Measurements from ENCODE around the gene PSG1. TPM values are rescaled to one million over a fixed set of nuclear protein-coding genes. Genes with fewer than 3 reads are reported as not detected.
"Not testable (repeated sequence)": the region's sequence is repeated elsewhere in the genome, so short reads cannot be mapped to it uniquely, and the experiment has no call there.

Gene PSG1
- total RNA-seq, 4 donors from 2014 or later, result 0.29 TPM; not detected in 3

DNA sequence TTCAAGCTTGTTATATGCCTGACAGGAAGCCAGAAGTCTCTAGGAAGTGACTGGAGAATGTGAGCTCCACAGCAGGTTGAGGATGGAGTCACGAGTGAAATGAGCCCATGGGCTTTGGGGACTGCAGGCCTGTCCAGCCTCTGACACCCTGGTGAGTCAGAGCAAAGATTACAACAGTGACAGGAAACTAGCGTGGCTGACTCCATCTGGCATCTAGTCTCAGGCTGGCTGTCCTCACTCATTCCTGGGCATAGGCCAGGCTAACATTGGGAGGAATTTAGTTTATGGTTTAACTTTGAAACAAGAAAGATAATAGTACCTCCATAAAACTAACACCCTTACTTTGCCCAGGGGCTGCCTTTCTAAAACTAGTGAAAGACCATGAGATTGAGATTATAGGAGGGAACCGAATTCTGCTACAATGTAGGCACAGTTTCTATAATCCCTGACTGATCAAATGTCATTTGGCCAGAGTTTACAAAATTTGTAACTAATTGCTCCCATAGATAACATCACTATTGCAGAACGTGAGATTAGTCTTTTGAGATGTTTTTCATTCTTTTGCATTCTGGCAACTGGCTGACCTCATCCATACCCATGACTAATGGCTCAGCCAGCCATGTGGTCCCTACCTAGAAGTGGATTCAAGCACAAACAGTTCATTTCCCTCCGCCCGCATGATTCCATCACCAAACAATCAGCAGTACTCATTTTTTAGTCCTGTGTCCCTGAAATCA lies 28.4 kb downstream of the PSG1 start:
- Histone ChIP-seq H3K9me3 (no peaks in the 10 kb centered on the region), H3K4me3 (no peak overlapping the region), H3K4me1 (peaks cover 0 to 33% (median 0%) of the 10 kb centered on the region in 4 donors), H3K27ac (replicated peaks in 1 of 4) (peak overlapping the region in 3 of 4 donors; percentile 32 to 63 (median 32)), H3K36me3 (no peaks in the 10 kb centered on the region), H3K27me3 (no peaks in the 10 kb centered on the region)
- 34% methylated on average over 6 of the region's 6 CpGs for WGBS
- intact Hi-C loops (cut with DNase I), result no loop called here
- DNase-seq (ENCODE audit: extremely low spot score), result peak; percentile 86
- TF ChIP-seq, protein P1, sequence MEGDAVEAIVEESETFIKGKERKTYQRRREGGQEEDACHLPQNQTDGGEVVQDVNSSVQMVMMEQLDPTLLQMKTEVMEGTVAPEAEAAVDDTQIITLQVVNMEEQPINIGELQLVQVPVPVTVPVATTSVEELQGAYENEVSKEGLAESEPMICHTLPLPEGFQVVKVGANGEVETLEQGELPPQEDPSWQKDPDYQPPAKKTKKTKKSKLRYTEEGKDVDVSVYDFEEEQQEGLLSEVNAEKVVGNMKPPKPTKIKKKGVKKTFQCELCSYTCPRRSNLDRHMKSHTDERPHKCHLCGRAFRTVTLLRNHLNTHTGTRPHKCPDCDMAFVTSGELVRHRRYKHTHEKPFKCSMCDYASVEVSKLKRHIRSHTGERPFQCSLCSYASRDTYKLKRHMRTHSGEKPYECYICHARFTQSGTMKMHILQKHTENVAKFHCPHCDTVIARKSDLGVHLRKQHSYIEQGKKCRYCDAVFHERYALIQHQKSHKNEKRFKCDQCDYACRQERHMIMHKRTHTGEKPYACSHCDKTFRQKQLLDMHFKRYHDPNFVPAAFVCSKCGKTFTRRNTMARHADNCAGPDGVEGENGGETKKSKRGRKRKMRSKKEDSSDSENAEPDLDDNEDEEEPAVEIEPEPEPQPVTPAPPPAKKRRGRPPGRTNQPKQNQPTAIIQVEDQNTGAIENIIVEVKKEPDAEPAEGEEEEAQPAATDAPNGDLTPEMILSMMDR (IDR thresholded peaks at IDR 0.05), result no peak
- peak in 1 of 2 donors; percentile 17 for TF ChIP-seq POLR2AphosphoS5 (IDR thresholded peaks at IDR 0.05)

DNA sequence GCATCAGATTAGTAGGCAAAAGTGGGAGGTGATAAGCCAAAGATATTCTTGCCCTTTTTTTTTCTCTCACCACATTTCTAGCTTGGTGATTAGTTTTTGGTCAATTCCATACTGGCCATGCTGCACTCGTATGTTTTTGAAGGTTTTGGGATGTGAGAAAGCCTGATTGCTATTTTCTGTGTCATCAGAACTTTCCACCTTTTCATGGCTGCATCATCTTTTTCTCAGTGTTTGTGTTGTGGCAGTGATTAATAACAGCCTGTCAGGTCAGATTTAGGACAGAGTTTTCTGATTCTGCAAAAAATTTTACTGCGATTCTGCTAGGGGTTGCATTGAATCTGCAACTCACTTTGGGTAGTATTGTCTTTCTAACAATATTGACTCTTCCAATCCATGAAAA lies 32.9 kb downstream of the PSG1 start:
- H3K27ac ChIP-seq (replicated peaks in 1 of 4), result no peak overlapping the region
- WGBS, result 72% methylated on average over 2 of the region's 2 CpGs
- peaks cover 0 to 13% (median 0%) of the 10 kb centered on the region in 4 donors for H3K4me1 ChIP-seq
- intact Hi-C loops (cut with DNase I), result no loop called here
- no peaks in the 10 kb centered on the region for H3K9me3 ChIP-seq
- H3K36me3 ChIP-seq, result no peaks in the 10 kb centered on the region
- no peak for DNase-seq (ENCODE audit: extremely low spot score)
- no peak overlapping the region for H3K4me3 ChIP-seq
- no peaks in the 10 kb centered on the region for H3K27me3 ChIP-seq
- TF ChIP-seq, protein P1 (IDR thresholded peaks at IDR 0.05), result no peak
- TF ChIP-seq POLR2A (IDR thresholded peaks at IDR 0.05; ENCODE audit: low read depth) (no peak), POLR2AphosphoS5 (IDR thresholded peaks at IDR 0.05) (no peak), EP300 (IDR thresholded peaks at IDR 0.05) (no peak)

DNA sequence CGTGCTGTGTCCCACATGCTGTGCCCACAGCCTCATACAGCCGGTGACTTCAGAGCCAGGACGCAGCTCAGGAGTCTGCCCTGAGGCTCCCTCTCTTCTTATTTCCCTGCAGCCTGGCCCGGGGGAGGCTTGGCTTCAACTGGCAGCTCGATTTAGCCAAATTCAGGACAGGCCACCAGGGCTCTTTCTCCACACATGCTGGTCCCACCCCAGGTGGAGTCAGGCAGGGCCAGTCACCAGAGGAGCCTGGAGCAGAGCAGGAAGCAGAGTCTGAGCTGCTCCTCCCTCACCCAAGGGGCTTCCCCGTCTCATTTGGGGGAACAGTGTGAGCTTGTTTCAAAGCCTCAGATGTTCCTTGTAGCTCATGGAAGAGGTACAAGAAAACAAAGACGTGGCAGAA lies 35.9 kb downstream of the PSG1 start:
- H3K4me3 ChIP-seq; intact Hi-C loops (cut with DNase I); H3K27ac ChIP-seq (replicated peaks in 1 of 4); H3K9me3 ChIP-seq; H3K27me3 ChIP-seq; H3K4me1 ChIP-seq; H3K36me3 ChIP-seq: not testable (repeated sequence)
- WGBS, result 56% methylated on average over 7 of the region's 7 CpGs
- peak; percentile 7 for DNase-seq (ENCODE audit: extremely low spot score)

DNA sequence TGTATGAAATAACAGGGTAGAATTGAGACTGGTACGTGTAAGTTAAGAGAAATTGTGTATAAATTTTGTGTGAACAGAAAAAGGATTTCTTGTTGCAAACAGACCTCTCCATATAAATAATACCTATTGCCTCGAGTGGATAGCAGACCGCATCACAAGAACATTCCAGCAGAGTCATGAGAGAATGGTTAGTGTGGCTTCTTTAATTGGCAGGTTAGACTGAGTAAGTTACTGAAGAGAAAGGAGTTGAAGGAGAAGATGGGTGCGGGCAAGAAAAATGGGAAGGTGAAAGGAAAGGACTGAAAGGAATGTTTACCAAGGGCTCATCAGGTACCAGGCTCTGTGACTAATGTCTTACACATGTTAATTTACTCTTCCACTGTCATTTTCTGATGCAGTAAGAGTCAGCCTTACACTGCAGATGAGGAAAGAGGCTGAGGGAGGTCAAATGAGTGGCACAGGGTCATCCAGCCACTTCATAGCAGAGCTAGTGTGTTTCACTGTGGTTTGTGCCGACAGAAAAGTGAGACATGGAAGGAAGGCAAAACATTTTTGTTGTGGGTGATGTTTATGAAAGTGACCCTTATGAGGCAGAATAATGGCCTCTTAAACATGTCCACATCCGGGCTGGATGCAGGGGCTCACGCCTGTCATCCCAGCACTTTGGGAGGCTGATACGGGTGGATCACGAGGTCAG lies 46.6 kb downstream of the PSG1 start:
- H3K27me3 ChIP-seq; H3K4me3 ChIP-seq; intact Hi-C loops (cut with DNase I); H3K9me3 ChIP-seq; DNase-seq (ENCODE audit: extremely low spot score); H3K4me1 ChIP-seq; H3K36me3 ChIP-seq; H3K27ac ChIP-seq (replicated peaks in 1 of 4): not testable (repeated sequence)
- WGBS, result 75% methylated on average over 9 of the region's 9 CpGs

DNA sequence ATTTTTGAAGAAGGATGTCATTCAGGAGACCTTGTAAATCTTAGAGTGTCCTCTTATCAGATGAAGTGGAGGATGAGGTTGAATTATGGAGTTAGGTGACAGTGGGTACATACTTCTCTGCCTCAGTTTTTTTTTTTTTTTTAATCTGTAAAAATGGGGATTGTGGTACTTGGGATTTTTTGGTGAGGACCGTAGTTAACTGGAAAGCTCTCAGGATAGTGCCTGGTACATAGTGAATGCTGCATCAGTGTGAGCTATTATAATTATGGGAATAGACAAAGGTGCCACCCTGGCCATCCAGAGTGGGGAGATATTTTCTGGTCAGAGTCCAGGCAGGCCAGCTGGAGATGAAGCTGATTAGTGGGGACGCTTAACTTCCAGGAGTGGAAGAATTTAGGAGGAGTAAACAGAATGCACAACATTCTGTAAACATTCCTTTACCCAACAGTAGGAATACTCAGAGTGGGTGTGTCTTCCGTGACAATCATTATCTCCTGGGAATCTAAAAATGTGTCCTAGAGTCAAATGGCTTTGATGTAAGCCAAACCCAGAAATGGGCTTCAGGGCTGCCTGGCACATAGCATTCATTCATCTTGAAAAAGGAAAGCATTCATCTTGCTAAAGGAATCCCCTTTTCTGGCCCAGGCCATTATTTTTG lies 47.4 kb downstream of the PSG1 start:
- H3K9me3 ChIP-seq; intact Hi-C loops (cut with DNase I); H3K4me1 ChIP-seq; H3K27ac ChIP-seq (replicated peaks in 1 of 4); DNase-seq (ENCODE audit: extremely low spot score); H3K4me3 ChIP-seq; H3K36me3 ChIP-seq; H3K27me3 ChIP-seq: not testable (repeated sequence)
- WGBS, result 81% methylated on average over 3 of the region's 3 CpGs

DNA sequence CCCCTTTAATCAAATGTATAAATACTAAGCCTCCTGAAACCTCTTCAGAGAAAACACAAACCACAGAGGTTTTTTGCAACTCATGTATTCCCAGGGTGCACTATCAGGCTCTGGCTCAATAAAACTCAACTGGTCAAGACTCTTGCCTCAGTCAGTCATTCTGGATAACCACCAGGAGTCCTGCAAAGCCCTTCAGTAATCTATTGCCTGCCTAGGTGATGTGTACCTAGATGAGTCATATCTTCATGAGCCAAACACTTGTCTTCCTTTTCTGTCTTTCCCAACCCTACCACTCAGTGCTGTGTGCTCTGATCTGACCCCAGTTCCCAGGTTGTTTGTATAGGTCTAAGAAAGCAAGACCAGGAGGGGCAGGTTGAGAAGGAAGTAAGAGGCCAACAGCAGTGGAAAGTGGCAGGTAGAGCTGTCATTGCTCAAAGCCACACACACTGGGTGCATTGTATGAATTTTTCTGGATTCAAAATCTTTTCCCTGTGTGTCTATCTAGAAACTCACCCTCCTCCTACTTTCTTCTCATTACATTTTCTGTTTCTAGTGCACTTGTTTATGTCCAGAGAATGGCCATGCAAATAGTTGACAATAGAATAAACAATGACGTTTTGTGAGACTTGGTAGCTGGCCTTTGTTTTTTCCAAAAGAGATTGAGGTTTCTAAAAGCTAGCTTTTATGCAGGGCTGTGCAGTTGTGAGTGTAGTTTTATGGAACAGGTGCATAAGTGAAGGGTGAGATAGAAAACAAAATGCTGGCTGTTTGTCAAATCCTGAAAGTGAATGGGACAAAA lies 48.1 kb downstream of the PSG1 start:
- intact Hi-C loops (cut with DNase I), result no loop called here

DNA sequence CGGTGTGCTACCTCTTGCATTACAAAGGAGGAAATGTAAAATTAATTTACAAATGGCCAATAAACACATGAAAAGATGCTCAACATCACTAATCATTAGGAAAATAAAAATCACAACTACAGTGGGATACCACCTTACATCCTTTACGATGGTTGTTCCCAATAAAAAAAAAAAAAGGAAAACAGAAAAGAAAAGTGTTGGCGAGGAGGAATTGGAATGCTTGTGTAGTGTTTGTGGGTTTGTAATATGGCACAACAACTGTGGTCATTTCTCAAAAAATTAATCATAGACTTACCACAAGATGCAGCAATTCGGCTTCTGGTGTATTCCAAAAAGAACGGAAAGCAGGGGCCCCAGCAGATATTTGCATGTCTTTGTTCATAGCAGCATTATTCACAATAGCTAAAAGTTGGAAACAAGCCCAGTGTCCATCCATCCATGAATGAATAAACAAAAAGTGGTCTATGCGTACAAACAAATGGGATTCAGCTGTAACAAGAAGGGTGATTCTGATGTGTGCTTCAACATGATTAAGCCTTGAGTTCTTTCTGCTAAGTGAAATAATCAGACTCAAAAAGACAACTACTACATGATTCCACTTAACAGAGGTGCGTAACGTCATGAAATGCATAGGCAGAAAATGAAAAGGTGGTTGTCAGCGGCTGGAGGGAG lies 58.1 kb downstream of the PSG1 start:
- DNase-seq (ENCODE audit: extremely low spot score); H3K4me1 ChIP-seq; intact Hi-C loops (cut with DNase I); H3K27me3 ChIP-seq; H3K36me3 ChIP-seq; H3K4me3 ChIP-seq; H3K27ac ChIP-seq (replicated peaks in 1 of 4); H3K9me3 ChIP-seq: not testable (repeated sequence)
- WGBS, result 81% methylated on average over 9 of the region's 9 CpGs

More for the DNA sequence above, 48.1 kb downstream of the PSG1 start:
- TF ChIP-seq POLR2A (IDR thresholded peaks at IDR 0.05; ENCODE audit: low read depth), result no peak
- no peak for TF ChIP-seq POLR2AphosphoS5 (IDR thresholded peaks at IDR 0.05)
- TF ChIP-seq, protein P1 (IDR thresholded peaks at IDR 0.05), result no peak
- no peak for TF ChIP-seq EP300 (IDR thresholded peaks at IDR 0.05)
- no peak for DNase-seq (ENCODE audit: extremely low spot score)
- no peaks in the 10 kb centered on the region for H3K9me3 ChIP-seq
- H3K4me3 ChIP-seq, result no peak overlapping the region
- no peaks in the 10 kb centered on the region for H3K4me1 ChIP-seq
- H3K27ac ChIP-seq (replicated peaks in 1 of 4), result no peak overlapping the region
- H3K36me3 ChIP-seq, result no peaks in the 10 kb centered on the region
- no peaks in the 10 kb centered on the region for H3K27me3 ChIP-seq
- 47% methylated on average over 1 of the region's 1 CpG for WGBS
